GM18873 (cell line): ENCODE data around the gene AKAP1.
"Not testable (repeated sequence)": the region's sequence is repeated elsewhere in the genome, so short reads cannot be mapped to it uniquely, and the experiment has no call there.

Source experiments
- ATAC-seq: cut with Tn5 transposase; IDR thresholded peaks from one replicate; pipeline ENCODE4 v1.9.1; 2021; ENCODE audit warnings: mild to moderate bottlenecking, moderate library complexity, moderate number of reproducible peaks; ENCODE audit not compliant: unreplicated experiment, low FRiP score

Gene AKAP1

GRCh38 chr17:57102660-57103059 is 17.6 kb downstream of the AKAP1 start:
- ATAC-seq: not testable (repeated sequence)

GRCh38 chr17:57104461-57105175 is 19.6 kb downstream of the AKAP1 start:
- ATAC-seq: no peak

GRCh38 chr17:57105591-57105990 is 20.5 kb downstream of the AKAP1 start:
- no peak for ATAC-seq

- ATAC-seq: no peak
Measured at GRCh38 chr17:57106107-57106835, 21.2 kb downstream of the AKAP1 start.

DNA sequence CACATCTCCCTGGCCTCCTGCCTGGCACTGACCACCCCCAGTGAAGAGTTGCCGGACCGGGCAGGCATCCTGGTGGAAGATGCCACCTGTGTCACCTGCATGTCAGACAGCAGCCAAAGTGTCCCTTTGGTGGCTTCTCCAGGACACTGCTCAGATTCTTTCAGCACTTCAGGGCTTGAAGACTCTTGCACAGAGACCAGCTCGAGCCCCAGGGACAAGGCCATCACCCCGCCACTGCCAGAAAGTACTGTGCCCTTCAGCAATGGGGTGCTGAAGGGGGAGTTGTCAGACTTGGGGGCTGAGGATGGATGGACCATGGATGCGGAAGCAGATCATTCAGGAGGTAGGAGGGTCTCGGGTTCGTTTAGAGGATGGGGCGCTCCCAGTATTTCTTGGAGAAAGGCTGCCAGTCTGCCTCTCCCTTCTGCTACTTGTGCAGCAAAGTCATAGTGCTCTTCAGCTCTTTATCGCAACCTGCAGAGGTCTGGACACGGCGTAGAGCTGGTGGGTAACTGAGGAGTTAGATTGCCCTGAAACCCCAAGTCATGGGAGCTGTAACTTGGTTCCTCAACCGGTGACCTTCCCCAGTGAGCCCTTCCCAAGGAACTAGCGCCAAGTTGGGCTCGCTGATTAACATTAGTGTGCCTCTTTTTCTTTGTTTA is 21.9 kb downstream of the AKAP1 start:
- ATAC-seq: no peak

DNA sequence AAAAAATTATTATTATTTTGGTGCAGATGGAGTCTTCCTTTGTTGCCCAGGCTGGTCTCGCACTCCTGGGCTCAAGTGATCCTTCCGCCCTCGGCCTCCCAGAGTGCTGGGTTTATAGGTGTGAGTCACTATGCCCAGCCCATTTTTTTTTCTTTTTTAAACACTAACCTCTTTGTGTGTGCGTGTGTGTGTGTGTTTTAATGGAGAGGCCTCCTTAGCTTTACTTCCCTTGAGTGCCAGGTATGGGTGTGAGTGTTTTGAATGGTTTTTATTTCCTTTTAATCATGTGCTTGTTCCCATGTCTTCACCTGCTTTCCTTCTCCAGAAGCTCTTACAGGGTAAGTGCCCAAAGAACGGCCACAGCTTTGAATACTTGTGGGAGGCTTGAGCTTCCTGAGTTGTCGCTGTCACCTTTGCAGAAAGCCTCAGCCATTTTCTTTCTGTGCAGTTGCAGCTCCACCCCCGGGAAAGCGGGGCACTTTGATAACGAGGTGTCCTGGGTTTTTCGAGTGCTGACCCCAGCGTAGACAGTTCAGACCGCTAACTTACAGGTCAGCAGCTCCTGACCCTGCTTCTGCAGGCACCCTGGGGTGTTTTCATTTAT is 22.6 kb downstream of the AKAP1 start:
- no peak for ATAC-seq

GRCh38 chr17:57108671-57109392 is 23.8 kb downstream of the AKAP1 start:
- no peak for ATAC-seq

DNA sequence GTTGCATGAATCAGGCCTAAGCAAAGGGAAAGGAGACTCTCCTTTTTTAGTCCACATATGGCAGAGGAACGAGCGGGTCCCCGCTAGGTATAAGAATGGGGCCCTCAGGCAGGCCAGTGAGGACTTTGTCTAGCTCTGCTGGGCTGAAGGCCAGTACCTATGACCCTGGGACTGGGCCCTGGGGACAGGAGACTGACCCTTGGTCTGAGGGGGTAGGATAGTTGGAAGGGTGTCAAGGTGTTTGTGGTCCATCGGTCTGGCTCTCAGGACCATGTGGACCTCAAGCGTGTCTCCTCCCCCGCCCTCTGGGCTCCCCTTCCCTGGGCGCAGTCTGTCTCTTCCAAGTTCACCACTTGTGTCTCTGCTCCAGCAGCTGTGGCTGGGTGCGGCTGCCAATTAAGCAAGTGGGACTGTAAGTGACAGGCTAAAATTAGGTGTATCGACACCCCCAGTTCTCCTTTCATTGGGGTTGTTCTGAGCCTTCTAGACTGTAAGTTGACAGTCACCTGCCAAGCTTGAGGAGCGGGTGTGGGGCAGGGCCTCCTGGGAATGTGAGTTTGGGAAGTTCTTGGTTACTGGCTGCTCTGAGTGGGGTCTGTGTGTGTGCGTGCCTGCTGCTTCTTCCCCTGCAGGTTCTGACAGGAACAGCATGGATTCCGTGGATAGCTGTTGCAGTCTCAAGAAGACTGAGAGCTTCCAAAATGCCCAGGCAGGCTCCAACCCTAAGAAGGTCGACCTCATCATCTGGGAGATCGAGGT is 24.5 kb downstream of the AKAP1 start:
- no peak for ATAC-seq

DNA sequence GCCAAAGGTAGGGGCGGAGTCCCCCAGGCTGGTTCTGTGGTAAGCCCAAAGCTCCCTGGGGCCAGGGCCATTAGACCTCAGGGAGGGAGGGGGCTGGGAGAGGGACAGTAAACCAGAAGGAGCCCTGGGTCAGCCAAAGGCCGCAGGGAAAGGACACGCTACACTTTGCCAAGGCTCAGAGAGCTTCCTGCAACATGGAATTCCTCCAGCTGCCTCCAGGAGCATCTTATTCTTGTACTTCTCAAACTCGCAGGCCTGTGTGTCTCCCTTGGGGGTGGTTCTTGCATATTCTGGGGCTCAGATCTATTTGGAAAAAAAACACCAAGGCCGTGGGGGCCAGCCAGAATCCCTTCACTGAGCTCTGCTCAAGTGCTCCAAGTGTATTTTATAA is 25.1 kb downstream of the AKAP1 start:
- no peak for ATAC-seq

GRCh38 chr17:57110579-57111325 is 25.7 kb downstream of the AKAP1 start:
- ATAC-seq: no peak

DNA sequence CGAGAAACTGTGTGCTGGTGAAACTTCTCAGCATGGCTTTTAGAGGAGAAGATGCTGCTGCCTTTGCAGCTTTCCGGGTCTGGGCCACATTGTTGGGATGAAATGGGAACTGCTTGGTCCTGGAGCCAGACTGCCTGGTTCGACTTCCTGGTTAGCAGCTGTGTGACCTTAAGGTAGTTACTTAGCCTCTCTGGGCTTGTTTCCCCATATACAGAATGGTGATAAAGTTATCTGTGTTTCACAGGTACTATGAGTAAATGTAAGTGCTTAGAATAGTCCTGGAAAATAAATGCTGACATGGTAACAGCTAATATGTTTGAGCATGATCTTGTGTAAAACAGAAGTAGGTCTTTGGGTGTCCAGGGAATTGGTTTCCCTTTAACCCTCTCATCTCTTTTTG is 26.3 kb downstream of the AKAP1 start:
- no peak for ATAC-seq

DNA sequence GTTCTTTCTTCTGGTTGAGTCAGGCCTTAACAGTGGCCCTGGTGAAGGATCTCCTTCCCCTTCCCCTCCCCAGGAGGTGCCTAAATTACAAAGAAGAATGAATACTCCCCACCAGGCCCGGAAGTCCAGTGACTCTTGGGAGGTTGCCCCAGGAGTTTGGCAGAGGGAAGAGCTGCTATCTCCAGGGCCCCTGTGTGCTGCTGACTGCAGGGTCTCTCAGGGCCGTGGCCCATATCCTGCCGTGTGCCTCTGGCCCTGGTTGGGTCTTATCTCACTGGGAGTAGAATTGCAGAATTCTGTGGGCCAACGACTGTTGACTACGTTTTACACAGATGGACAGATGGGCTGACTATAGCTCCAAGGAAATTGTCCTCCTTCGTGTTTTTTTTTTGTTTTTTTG is 28.0 kb downstream of the AKAP1 start:
- no peak for ATAC-seq

DNA sequence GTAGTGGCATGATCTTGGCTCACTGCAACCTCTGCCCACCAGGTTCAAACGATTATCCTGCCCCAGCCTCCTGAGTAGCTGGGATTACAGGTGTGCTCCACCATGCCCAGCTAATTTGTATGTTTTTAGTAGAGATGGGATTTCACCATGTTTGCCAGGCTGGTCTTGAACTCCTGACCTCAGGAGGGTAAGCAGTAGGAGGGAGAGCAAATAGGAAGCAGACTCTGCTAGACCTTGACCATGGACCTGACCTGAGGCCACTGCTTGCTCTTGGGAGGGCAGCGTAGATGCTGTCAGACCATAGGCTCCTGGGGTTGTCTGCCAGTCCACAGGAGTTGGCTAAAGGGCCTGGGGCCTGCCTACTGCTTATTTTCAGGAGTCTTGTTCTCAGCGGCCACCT is 28.6 kb downstream of the AKAP1 start:
- no peak for ATAC-seq

DNA sequence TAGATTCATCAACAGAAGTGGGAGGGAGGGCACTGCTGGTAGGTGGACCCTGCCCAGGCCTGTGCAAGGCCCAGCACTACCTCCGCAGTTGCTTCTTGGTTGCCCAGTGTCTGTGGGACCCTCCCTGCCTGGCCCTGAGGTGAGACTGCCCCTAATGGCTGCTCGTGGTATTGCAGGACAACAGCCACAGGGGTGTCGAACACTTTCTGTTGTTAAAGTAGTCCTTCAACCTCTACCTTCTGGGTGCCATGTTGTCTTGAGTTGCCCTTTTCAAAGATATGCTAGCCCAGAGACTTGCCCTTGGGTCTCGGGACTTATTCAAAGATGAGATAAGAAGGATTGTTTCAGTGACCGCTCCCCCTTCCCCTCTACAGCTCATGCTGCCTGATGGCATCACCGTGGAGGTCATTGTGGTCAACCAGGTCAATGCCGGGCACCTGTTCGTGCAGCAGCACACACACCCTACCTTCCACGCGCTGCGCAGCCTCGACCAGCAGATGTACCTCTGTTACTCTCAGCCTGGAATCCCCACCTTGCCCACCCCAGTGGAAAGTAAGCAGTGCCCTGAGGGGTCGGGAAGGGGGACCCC is 29.1 kb downstream of the AKAP1 start:
- ATAC-seq: no peak

DNA sequence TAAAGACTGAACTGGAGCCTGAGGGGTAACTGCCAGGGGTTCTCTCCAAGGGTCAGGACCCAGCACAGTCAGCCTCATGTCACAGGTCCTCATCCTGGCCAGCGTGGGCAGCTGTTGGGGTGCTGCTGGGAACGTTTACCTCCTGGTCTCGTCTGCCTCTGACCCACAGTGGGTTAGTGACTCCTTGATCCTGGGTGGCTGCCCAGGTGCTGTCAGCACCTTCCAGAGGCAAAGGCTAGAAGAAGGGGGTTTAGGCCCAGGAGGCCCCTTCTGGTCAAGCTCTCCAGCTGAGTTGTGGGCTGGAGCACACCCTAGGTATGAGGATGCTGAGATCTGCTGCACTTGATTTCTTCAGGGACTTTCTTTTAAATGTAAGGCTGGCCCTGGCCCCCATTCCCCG is 30.3 kb downstream of the AKAP1 start:
- ATAC-seq: no peak

DNA sequence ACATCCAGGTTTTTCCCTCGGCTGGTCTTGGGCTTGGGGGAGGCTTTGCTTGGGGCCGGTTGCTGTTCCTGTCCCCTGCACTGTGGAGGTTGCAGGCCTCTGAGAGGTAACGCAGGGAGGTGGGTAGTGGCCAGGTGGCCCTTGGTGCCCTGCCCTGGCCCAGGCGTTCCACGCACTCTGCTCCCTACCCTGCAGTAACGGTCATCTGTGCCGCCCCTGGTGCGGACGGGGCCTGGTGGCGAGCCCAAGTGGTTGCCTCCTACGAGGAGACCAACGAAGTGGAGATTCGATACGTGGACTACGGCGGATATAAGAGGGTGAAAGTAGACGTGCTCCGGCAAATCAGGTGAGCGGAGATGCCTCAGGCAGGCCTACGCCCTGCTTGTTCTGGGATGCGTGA is 30.9 kb downstream of the AKAP1 start:
- no peak for ATAC-seq

DNA sequence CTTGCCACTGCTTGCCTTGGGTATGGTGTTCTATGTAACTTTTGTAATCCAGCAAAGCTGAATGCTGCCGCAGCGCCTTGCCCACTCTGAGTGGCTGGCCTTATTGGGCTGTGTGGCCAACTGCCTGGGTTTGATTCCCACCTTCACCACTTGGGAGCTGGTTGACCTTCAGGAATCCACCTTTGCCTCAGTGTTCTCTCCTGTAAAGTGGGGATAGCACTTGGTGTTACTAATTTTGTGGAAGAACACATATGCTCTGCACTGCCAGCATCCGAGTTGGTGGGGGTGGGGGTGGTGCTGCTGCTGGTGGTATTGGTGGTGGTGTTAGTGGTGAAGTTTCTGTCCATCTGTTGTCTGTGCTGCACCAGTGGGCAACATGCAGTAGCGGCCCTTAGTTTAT is 32.8 kb downstream of the AKAP1 start:
- ATAC-seq: no peak

- ATAC-seq: no peak
Measured at GRCh38 chr17:57120814-57121213, 35.8 kb downstream of the AKAP1 start.
